ENCODE results near the gene SCAPER.
A peak's percentile ranks its signal among the peaks of the same experiment; 100 is the strongest.

Gene SCAPER

GRCh38 chr15:76905013-76905839, at the start of gene SCAPER:
Gene SCAPER (minus strand): TSS chr15:76905340. CDS start chr15:76883817, 21,523 bp downstream.
- DNase-seq: peak; percentile 84

- DNase-seq: no peak
These were observed 49.6 kb upstream of the SCAPER start for GRCh38 chr15:76954744-76955143.

- DNase-seq: no peak
These were observed 48.8 kb upstream of the SCAPER start for GRCh38 chr15:76953913-76954312.

GRCh38 chr15:76951220-76951619, 46.1 kb upstream of the SCAPER start:
- DNase-seq: no peak

- DNase-seq: no peak
These were observed 42.3 kb upstream of the SCAPER start for GRCh38 chr15:76947454-76947853.

GRCh38 chr15:76945494-76946093, 40.5 kb upstream of the SCAPER start:
- peak; percentile 47 for DNase-seq

- no peak for DNase-seq
These were observed 37.2 kb upstream of the SCAPER start for GRCh38 chr15:76942331-76942730.

GRCh38 chr15:76941636-76942035, 36.5 kb upstream of the SCAPER start:
- DNase-seq: no peak

- no peak for DNase-seq
These were observed 34.6 kb upstream of the SCAPER start for GRCh38 chr15:76939715-76940114.

- DNase-seq: no peak
These were observed 33.6 kb upstream of the SCAPER start for GRCh38 chr15:76938752-76939151.

GRCh38 chr15:76936671-76937070, 31.5 kb upstream of the SCAPER start:
- no peak for DNase-seq

GRCh38 chr15:76935620-76936019, 30.5 kb upstream of the SCAPER start:
- DNase-seq: no peak

GRCh38 chr15:76932135-76932966, 27.2 kb upstream of the SCAPER start:
- peak; percentile 2 for DNase-seq

- DNase-seq: peak; percentile 93
These were observed 26.4 kb upstream of the SCAPER start, which contains the start of gene RCN2 for GRCh38 chr15:76931397-76932134. Gene RCN2 (plus strand): TSS chr15:76931749. CDS start chr15:76931842, 93 bp downstream.

- DNase-seq: no peak
These were observed 25.8 kb upstream of the SCAPER start for GRCh38 chr15:76930831-76931396.

- DNase-seq: no peak
These were observed 24.0 kb upstream of the SCAPER start for GRCh38 chr15:76929011-76929760.

GRCh38 chr15:76928201-76928600, 23.1 kb upstream of the SCAPER start:
- DNase-seq: no peak

GRCh38 chr15:76916369-76916768, 11.2 kb upstream of the SCAPER start:
- no peak for DNase-seq

- no peak for DNase-seq
These were observed 8.6 kb upstream of the SCAPER start for GRCh38 chr15:76913737-76914136.

GRCh38 chr15:76912430-76912829, 7.3 kb upstream of the SCAPER start:
- no peak for DNase-seq

- no peak for DNase-seq
These were observed 715 bp upstream of the SCAPER start for GRCh38 chr15:76905855-76906254.

Data from fibroblast of upper back skin (primary cell).